HepG2 (cell line): ENCODE measurements around the gene EYA2. TPM values are rescaled to one million over a fixed set of nuclear protein-coding genes. Genes with fewer than 3 reads are reported as not detected.

Experiments
- ATAC-seq: fragments of 200-7000 bp; cut with Tn5 transposase; 3 replicates; pipeline ENCODE4 v1.9.1; 2020; ENCODE audit warnings: mild to moderate bottlenecking, moderate library complexity
- BruUV-seq: library from RNA; stranded (reverse); fragments of 400-500 nt; replicated peaks from 2 replicates; lab custom pipeline; 2021; lab: Mats Ljungman, UMichigan
- CTCF ChIA-PET: fragments of 300-600 bp; formaldehyde crosslinking; extraction: SDS; loops from one replicate; lab custom pipeline; 2021; ENCODE audit warnings: low total read pairs, inconsistent platforms, low intra/inter-chr PET ratio; lab: Yijun Ruan, JAX
- POLR2A ChIA-PET: fragments of 350-600 bp; sonication (Branson Sonifier 250); formaldehyde crosslinking; loops from one replicate; lab custom pipeline; 2020; ENCODE audit warnings: antibody characterized with exemption, inconsistent platforms; lab: Yijun Ruan, JAX
- DNase-seq: peaks from one replicate; pipeline ENCODE4 v3.0.0-alpha.2; 2015; ENCODE audit warnings: low spot score
- FAIRE-seq: peaks from 3 replicates; lab custom pipeline; 2011; peaks lifted over from hg19 to GRCh38; lab: Jason Lieb, UNC
- H2AFZ ChIP-seq: one replicate; pipeline ENCODE4 v1.6.1; 2011; ENCODE audit warnings: low read length, inconsistent platforms
- H3K27ac ChIP-seq: fragments of 300-600 bp; 3 replicates; pipeline ENCODE4 v1.8.0; 2011; ENCODE audit warnings: mixed run types, mild to moderate bottlenecking, mixed read lengths, low read length, inconsistent platforms; ENCODE audit not compliant: insufficient read depth; ENCODE audit errors: extremely low read length
- H3K27me3 ChIP-seq, 2 experiments: fragments of 200-600 bp in 1 of 2; 2 replicates in 1 of 2; 3 replicates in 1 of 2; pipeline versions ENCODE4 v1.6.0 to v1.8.0; 2011; ENCODE audit warnings: low read length in 2 of 2, mild to moderate bottlenecking in 2 of 2, moderate library complexity in 2 of 2, inconsistent platforms in 1 of 2; ENCODE audit not compliant: insufficient read depth in 2 of 2, control insufficient read depth in 1 of 2
- H3K36me3 ChIP-seq, 2 experiments: fragments of 200-600 bp in 1 of 2; replicated peaks in 1 of 2; 2 replicates in 1 of 2; 3 replicates in 1 of 2; pipeline versions ENCODE4 v1.5.1 to v1.8.0; 2011; ENCODE audit warnings: low read length in 2 of 2, inconsistent platforms in 1 of 2; ENCODE audit not compliant: insufficient read depth in 2 of 2, control insufficient read depth in 1 of 2
- H3K4me1 ChIP-seq: 2 replicates; pipeline ENCODE4 v1.5.1; 2012; ENCODE audit warnings: low read length, inconsistent platforms; ENCODE audit not compliant: insufficient read depth
- H3K4me2 ChIP-seq: 2 replicates; pipeline ENCODE4 v1.6.0; 2011; ENCODE audit warnings: low read depth, low read length, inconsistent platforms
- H3K4me3 ChIP-seq, 3 experiments: fragments of 200-600 bp in 1 of 3; sonication (generic), shearing (Covaris generic) in 1 of 3; replicated peaks in 1 of 3; 2 replicates each; pipeline ENCODE4 v1.5.1; 2011 to 2016; ENCODE audit warnings: low read length in 3 of 3, inconsistent platforms in 2 of 3, low read depth in 2 of 3, mild to moderate bottlenecking in 2 of 3, control low read depth in 1 of 3, mixed read lengths in 1 of 3; ENCODE audit not compliant: insufficient read depth in 1 of 3
- H3K79me2 ChIP-seq: one replicate; pipeline ENCODE4 v1.6.1; 2011; ENCODE audit warnings: low read length, inconsistent platforms; ENCODE audit not compliant: insufficient read depth
- H3K9ac ChIP-seq: 2 replicates; pipeline ENCODE4 v1.6.0; 2011; ENCODE audit warnings: mild to moderate bottlenecking, low read depth, low read length, inconsistent platforms; ENCODE audit not compliant: insufficient read depth
- H3K9me3 ChIP-seq: 2 replicates; pipeline ENCODE4 v1.5.1; 2012; ENCODE audit warnings: mild to moderate bottlenecking, low read length
- H4K20me1 ChIP-seq: 2 replicates; pipeline ENCODE4 v1.6.0; 2011; ENCODE audit warnings: inconsistent platforms, mild to moderate bottlenecking, low read length, moderate library complexity; ENCODE audit not compliant: insufficient read depth
- ERF ChIP-seq: IDR thresholded peaks from 2 replicates; pipeline ENCODE4 v1.6.1; 2018; ENCODE audit warnings: missing biosample characterization, missing genetic modification reagents
- HHEX ChIP-seq: IDR thresholded peaks from 2 replicates; pipeline ENCODE4 v1.6.1; 2016; ENCODE audit warnings: control low read depth
- KLF13 ChIP-seq: sonication (generic); formaldehyde crosslinking; IDR thresholded peaks from 2 replicates; pipeline ENCODE4 v1.4.0; 2020; ENCODE audit warnings: mild to moderate bottlenecking, missing genetic modification reagents
- MTA1 ChIP-seq: sonication (generic); formaldehyde crosslinking; IDR thresholded peaks from 2 replicates; pipeline ENCODE4 v1.4.0; 2020; ENCODE audit warnings: missing genetic modification reagents, mild to moderate bottlenecking, borderline replicate concordance
- NCOA1 ChIP-seq: sonication (generic); formaldehyde crosslinking; IDR thresholded peaks from 2 replicates; pipeline ENCODE4 v1.9.0; 2021; ENCODE audit warnings: missing genetic modification reagents
- NRL ChIP-seq: sonication (generic); formaldehyde crosslinking; IDR thresholded peaks from 2 replicates; pipeline ENCODE4 v1.5.0; 2020; ENCODE audit warnings: missing genetic modification reagents, mild to moderate bottlenecking, moderate library complexity, borderline replicate concordance
- PCBP2 ChIP-seq: fragments of 200-400 bp; formaldehyde crosslinking; optimal IDR thresholded peaks from 2 replicates; pipeline ENCODE3; 2018; ENCODE audit warnings: low read length, low read depth; ENCODE audit not compliant: poor library complexity, severe bottlenecking
- SMC3 ChIP-seq: IDR thresholded peaks from 2 replicates; pipeline ENCODE4 v1.6.1; 2011; ENCODE audit warnings: low read length, improper control_type of control experiment
- SYNCRIP ChIP-seq: fragments of 200-400 bp; formaldehyde crosslinking; IDR thresholded peaks from 2 replicates; pipeline ENCODE4 v1.6.1; 2018; ENCODE audit warnings: mild to moderate bottlenecking, low read depth, low read length; ENCODE audit not compliant: insufficient read depth
- ZNF567 ChIP-seq: sonication (generic); formaldehyde crosslinking; IDR thresholded peaks from 2 replicates; pipeline ENCODE4 v1.8.1; 2023; ENCODE audit warnings: mild to moderate bottlenecking, missing genetic modification reagents, borderline replicate concordance
- ZNF614 ChIP-seq: IDR thresholded peaks from 2 replicates; pipeline ENCODE4 v1.6.1; 2018; ENCODE audit warnings: missing biosample characterization, missing genetic modification reagents, inconsistent platforms, borderline replicate concordance
- ZNF724P ChIP-seq: sonication (generic); formaldehyde crosslinking; IDR thresholded peaks from 2 replicates; pipeline ENCODE4 v1.8.0; 2022; ENCODE audit warnings: missing genetic modification reagents, borderline replicate concordance
- ZNF75D ChIP-seq: sonication (generic); formaldehyde crosslinking; IDR thresholded peaks from 2 replicates; pipeline ENCODE4 v1.8.1; 2023; ENCODE audit warnings: missing genetic modification reagents, mild to moderate bottlenecking, borderline replicate concordance
- WGBS: methylation state at CpG from one replicate; pipeline ENCODE4 v1.1.6; 2017; ENCODE audit warnings: low lambda C conversion rate; 5-methylcytosine and 5-hydroxymethylcytosine counted together
- in situ Hi-C: cut with HindIII; loops from 2 replicates; pipeline ENCODE4 v1.10.0; 2017; ENCODE audit warnings: low pct_unique_long_range_greater_than_20kb; ENCODE audit not compliant: extremely low pct_ligation_motif_present
- intact Hi-C: fragments of 100-400 bp; cut with micrococcal nuclease; formaldehyde crosslinking; loops from one replicate; pipeline ENCODE4 v1.10.0; 2022; ENCODE audit not compliant: unreplicated experiment
- polyA plus RNA-seq, 8 experiments: library from polyadenylated mRNA; depleted of rRNA in 3 of 8; stranded (reverse) in 7 of 8; unstranded in 1 of 8; fragments of >200 nt; fragmentation: Illumina TruSeq in 4 of 8; extraction: Trizol in 4 of 8; gene quantifications; 2 replicates each; pipeline versions ENCODE4 v1.2.1 to v1.2.3, GENCODE V29; 2011 to 2016; ENCODE audit warnings: low read depth in 4 of 8, missing spikeins in 1 of 8, mixed read lengths in 1 of 8; ENCODE audit not compliant: insufficient read depth in 1 of 8
- total RNA-seq, 5 experiments: library from RNA; depleted of rRNA; stranded (reverse); fragments of >200 nt; fragmentation: Illumina TruSeq; extraction: Trizol; gene quantifications; 2 replicates each; pipeline ENCODE4 v1.2.3, GENCODE V29; 2016; ENCODE audit warnings: low read depth in 1 of 5
- TF ChIP-seq, protein P1 (sequence below): IDR thresholded peaks from 2 replicates; pipeline ENCODE4 v1.6.1; 2012; ENCODE audit warnings: inconsistent platforms
- TF ChIP-seq, protein P2 (sequence below): sonication (generic); formaldehyde crosslinking; IDR thresholded peaks from 2 replicates; pipeline ENCODE4 v1.5.0; 2020; ENCODE audit warnings: mild to moderate bottlenecking, low read depth, missing genetic modification reagents, borderline replicate concordance
- TF ChIP-seq, protein P3 (sequence below): sonication (generic); formaldehyde crosslinking; IDR thresholded peaks from 2 replicates; pipeline ENCODE4 v1.4.0; 2020; ENCODE audit warnings: missing genetic modification reagents

EYA2 gene
- total and polyA plus RNA-seq, 2 of the 13 experiments (the other 11 are each of a cell fraction or from before 2014, with no cell fraction given) = not detected

DNA sequence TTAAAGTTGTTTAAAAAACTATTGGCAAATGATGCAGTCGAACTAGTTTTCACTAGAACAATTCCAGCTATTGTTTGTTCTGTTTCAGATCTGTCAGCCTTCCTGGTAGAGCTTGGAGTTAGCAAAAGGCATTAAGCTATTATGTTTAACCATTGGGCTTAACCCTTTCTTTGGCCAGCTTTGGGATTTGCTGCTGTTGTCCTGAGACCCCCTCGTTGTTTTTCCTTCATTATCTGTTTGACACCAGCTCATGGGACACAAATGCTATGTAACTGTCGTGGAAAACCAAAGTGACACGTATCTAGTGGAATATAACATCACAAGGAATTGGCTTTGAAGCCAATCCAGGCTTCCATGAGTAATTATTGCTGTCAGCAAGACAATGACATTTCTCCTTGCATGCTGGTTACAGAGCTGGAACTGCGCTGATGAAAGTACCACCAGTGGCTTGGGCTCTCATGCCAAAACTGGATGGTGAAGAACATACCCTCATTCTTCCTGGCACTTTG, 96.0 kb downstream of the EYA2 start:
- TF ChIP-seq HHEX (CRISPR knock-in tag) = no peak
- no peak for TF ChIP-seq ZNF567
- TF ChIP-seq SMC3 = no peak
- no peak for TF ChIP-seq ZNF724P
- TF ChIP-seq, protein P1, sequence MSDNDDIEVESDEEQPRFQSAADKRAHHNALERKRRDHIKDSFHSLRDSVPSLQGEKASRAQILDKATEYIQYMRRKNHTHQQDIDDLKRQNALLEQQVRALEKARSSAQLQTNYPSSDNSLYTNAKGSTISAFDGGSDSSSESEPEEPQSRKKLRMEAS = no peak
- no peak for TF ChIP-seq KLF13 (CRISPR knock-in tag)
- TF ChIP-seq NRL (CRISPR knock-in tag) = no peak
- TF ChIP-seq ZNF614 (CRISPR knock-in tag) = no peak
- no peak for TF ChIP-seq SYNCRIP
- no peak for TF ChIP-seq ZNF75D (CRISPR knock-in tag)
- TF ChIP-seq, protein P2, sequence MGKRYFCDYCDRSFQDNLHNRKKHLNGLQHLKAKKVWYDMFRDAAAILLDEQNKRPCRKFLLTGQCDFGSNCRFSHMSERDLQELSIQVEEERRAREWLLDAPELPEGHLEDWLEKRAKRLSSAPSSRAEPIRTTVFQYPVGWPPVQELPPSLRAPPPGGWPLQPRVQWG (CRISPR knock-in tag) = no peak
- TF ChIP-seq ERF (CRISPR knock-in tag) = no peak
- TF ChIP-seq, protein P3, sequence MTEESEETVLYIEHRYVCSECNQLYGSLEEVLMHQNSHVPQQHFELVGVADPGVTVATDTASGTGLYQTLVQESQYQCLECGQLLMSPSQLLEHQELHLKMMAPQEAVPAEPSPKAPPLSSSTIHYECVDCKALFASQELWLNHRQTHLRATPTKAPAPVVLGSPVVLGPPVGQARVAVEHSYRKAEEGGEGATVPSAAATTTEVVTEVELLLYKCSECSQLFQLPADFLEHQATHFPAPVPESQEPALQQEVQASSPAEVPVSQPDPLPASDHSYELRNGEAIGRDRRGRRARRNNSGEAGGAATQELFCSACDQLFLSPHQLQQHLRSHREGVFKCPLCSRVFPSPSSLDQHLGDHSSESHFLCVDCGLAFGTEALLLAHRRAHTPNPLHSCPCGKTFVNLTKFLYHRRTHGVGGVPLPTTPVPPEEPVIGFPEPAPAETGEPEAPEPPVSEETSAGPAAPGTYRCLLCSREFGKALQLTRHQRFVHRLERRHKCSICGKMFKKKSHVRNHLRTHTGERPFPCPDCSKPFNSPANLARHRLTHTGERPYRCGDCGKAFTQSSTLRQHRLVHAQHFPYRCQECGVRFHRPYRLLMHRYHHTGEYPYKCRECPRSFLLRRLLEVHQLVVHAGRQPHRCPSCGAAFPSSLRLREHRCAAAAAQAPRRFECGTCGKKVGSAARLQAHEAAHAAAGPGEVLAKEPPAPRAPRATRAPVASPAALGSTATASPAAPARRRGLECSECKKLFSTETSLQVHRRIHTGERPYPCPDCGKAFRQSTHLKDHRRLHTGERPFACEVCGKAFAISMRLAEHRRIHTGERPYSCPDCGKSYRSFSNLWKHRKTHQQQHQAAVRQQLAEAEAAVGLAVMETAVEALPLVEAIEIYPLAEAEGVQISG (CRISPR knock-in tag) = no peak
- no peak for TF ChIP-seq MTA1
- TF ChIP-seq NCOA1 (CRISPR knock-in tag) = no peak
- TF ChIP-seq PCBP2 = no peak
- intact Hi-C loops (no loop called here), in situ Hi-C loops (no loop called here)
- no peak for DNase-seq
- FAIRE-seq = no peak
- no peak overlapping the region for H3K4me3 ChIP-seq
- no peaks in the 10 kb centered on the region for H4K20me1 ChIP-seq
- ChIA-PET CTCF (no interaction called here), POLR2A (no interaction called here)
- H2AFZ ChIP-seq = no peak overlapping the region
- no peak for ATAC-seq
- no peak overlapping the region for H3K9ac ChIP-seq
- BruUV-seq = no TSS peak
- no peak overlapping the region for H3K4me2 ChIP-seq
- H3K4me1 ChIP-seq = no peaks in the 10 kb centered on the region
- H3K27me3 ChIP-seq = peaks cover 2 to 40% of the 10 kb centered on the region in 2 experiments; a peak in 4 of 5 replicates
- H3K79me2 ChIP-seq = no peaks in the 10 kb centered on the region
- H3K9me3 ChIP-seq = no peaks in the 10 kb centered on the region
- no peak overlapping the region for H3K27ac ChIP-seq
- 24% methylated on average over 5 of the region's 5 CpGs for WGBS
- no peaks in the 10 kb centered on the region for H3K36me3 ChIP-seq
